ENCODE measurements around the gene CDCP2. TPM values are rescaled to one million over a fixed set of nuclear protein-coding genes. Genes with fewer than 3 reads are reported as not detected.

CDCP2 gene
- total RNA-seq, 1 experiment from 2014 or later = not detected

- Histone ChIP-seq H3K36me3 (ENCODE audit: control insufficient read depth, insufficient read depth, low read length) (no peaks in the 10 kb centered on the region), H3K27ac (ENCODE audit: low read length) (no peak overlapping the region), H3K27me3 (ENCODE audit: control insufficient read depth, insufficient read depth, low read length) (no peaks in the 10 kb centered on the region), H3K4me3 (ENCODE audit: low read depth in 2 of 2, low read length in 2 of 2) (no peak overlapping the region), H3K9me3 (ENCODE audit: control insufficient read depth, insufficient read depth, low read depth, low read length) (no peaks in the 10 kb centered on the region), H3K4me1 (ENCODE audit: control insufficient read depth, insufficient read depth, low read length) (no peaks in the 10 kb centered on the region)
- ChIA-PET POLR2A (no interaction called here), CTCF (no interaction called here)
- DNase-seq (ENCODE audit: low read depth, low spot score) (no peak), ATAC-seq (no peak)
- BruUV-seq (replicated peaks) = no TSS peak
- in situ Hi-C loops (cut with HindIII; ENCODE audit: low pct_unique_long_range_greater_than_20kb, low sequenced_read_pairs) (no loop called here), intact Hi-C loops (cut with micrococcal nuclease; ENCODE audit: unreplicated experiment) (no loop called here)
- TF ChIP-seq REST (IDR thresholded peaks at IDR 0.05; ENCODE audit: insufficient read depth in 1 of 2, low read depth in 2 of 2, low read length in 1 of 2) (no peak), SIN3A (IDR thresholded peaks at IDR 0.05; ENCODE audit: borderline replicate concordance, insufficient read depth, low read depth, low read length) (no peak), CTCF (IDR thresholded peaks at IDR 0.05) (no peak)
Observed at GRCh38 chr1:54169068-54169467, 16.3 kb upstream of the CDCP2 start.

GRCh38 chr1:54168206-54168965 lies 15.6 kb upstream of the CDCP2 start:
- Histone ChIP-seq H3K4me1 (ENCODE audit: control insufficient read depth, insufficient read depth, low read length) (no peaks in the 10 kb centered on the region), H3K36me3 (ENCODE audit: control insufficient read depth, insufficient read depth, low read length) (no peaks in the 10 kb centered on the region), H3K27ac (ENCODE audit: low read length) (no peak overlapping the region), H3K27me3 (ENCODE audit: control insufficient read depth, insufficient read depth, low read length) (no peaks in the 10 kb centered on the region), H3K4me3 (ENCODE audit: low read depth in 2 of 2, low read length in 2 of 2) (no peak overlapping the region), H3K9me3 (ENCODE audit: control insufficient read depth, insufficient read depth, low read depth, low read length) (no peaks in the 10 kb centered on the region)
- BruUV-seq (replicated peaks) = no TSS peak
- no peak for ATAC-seq
- TF ChIP-seq CTCF (IDR thresholded peaks at IDR 0.05) (no peak), SIN3A (IDR thresholded peaks at IDR 0.05; ENCODE audit: borderline replicate concordance, insufficient read depth, low read depth, low read length) (no peak), POLR2AphosphoS5 (IDR thresholded peaks at IDR 0.05; ENCODE audit: low read depth, low read length) (no peak), REST (IDR thresholded peaks at IDR 0.05; ENCODE audit: insufficient read depth in 1 of 2, low read depth in 2 of 2, low read length in 1 of 2) (no peak), TCF7L2 (IDR thresholded peaks at IDR 0.05; ENCODE audit: low read depth, low read length) (no peak)
- DNase-seq (ENCODE audit: low read depth, low spot score) = no peak
- POLR2A ChIA-PET = no interaction called here
- intact Hi-C loops (cut with micrococcal nuclease; ENCODE audit: unreplicated experiment) = no loop called here
- in situ Hi-C loops (cut with HindIII; ENCODE audit: low pct_unique_long_range_greater_than_20kb, low sequenced_read_pairs) = no loop called here
- CTCF ChIA-PET = no interaction called here
